ENCODE data around the gene HLA-E. TPM values are rescaled to one million over a fixed set of nuclear protein-coding genes. Genes with fewer than 3 reads are reported as not detected.
"Not testable (repeated sequence)": the region's sequence is repeated elsewhere in the genome, so short reads cannot be mapped to it uniquely, and the experiment has no call there.

The HLA-E gene
- total and polyA plus RNA-seq, 2 experiments from 2014 or later, result 15.6 to 36.0 TPM

GRCh38 chr6:30515106-30515505 is 25.8 kb downstream of the HLA-E start:
- peak overlapping the region; percentile 44 for H3K4me2 ChIP-seq
- peak overlapping the region; percentile 91 for H3K27ac ChIP-seq (ENCODE audit: low read depth)
- H3K79me2 ChIP-seq (replicated peaks; ENCODE audit: insufficient read depth), result no peaks in the 10 kb centered on the region
- DNase-seq (ENCODE audit: low spot score) (peak; percentile 72), ATAC-seq (peak; percentile 60)
- H3K27me3 ChIP-seq (ENCODE audit: insufficient read depth), result no peaks in the 10 kb centered on the region
- no peaks in the 10 kb centered on the region for H3K9me2 ChIP-seq (ENCODE audit: insufficient read depth)
- no peaks in the 10 kb centered on the region for H3F3A ChIP-seq (replicated peaks; ENCODE audit: low read depth)
- H3K4me3 ChIP-seq, result peak overlapping the region; percentile 35
- H3K4me1 ChIP-seq (ENCODE audit: insufficient read depth), result no peaks in the 10 kb centered on the region
- no peak overlapping the region for H2AFZ ChIP-seq
- Mint-ChIP-seq H3K4me3 (peak overlapping the region; percentile 80), H3K36me3 (ENCODE audit: low read depth) (peaks cover 9% of the 10 kb centered on the region; the same call in 2 of the 3 replicates), H3K4me1 (peaks cover 23% of the 10 kb centered on the region), H3K9me3 (peaks cover 18% of the 10 kb centered on the region), H3K27me3 (ENCODE audit: insufficient read depth, low read depth, poor library complexity) (peaks cover 14% of the 10 kb centered on the region), H3K27ac (peak overlapping the region; percentile 97)
- no peak for TF ChIP-seq ETS1 (IDR thresholded peaks at IDR 0.05)
- 0 out of 2 replicates have a peak, but pooled peaks have one; percentile 32 for TF ChIP-seq ZNF462 (CRISPR knock-in tag; IDR thresholded peaks at IDR 0.05)
- no peaks in the 10 kb centered on the region for H4K20me1 ChIP-seq (replicated peaks; ENCODE audit: insufficient read depth)
- H3K36me3 ChIP-seq (ENCODE audit: insufficient read depth), result no peaks in the 10 kb centered on the region

- Histone ChIP-seq H3K4me3 (peak overlapping the region; percentile 35), H4K20me1 (replicated peaks; ENCODE audit: insufficient read depth) (no peaks in the 10 kb centered on the region), H3K4me2 (peak overlapping the region; percentile 44), H2AFZ (no peak overlapping the region), H3K36me3 (ENCODE audit: insufficient read depth) (no peaks in the 10 kb centered on the region), H3K27ac (ENCODE audit: low read depth) (peak overlapping the region; percentile 91), H3K4me1 (ENCODE audit: insufficient read depth) (no peaks in the 10 kb centered on the region), H3K27me3 (ENCODE audit: insufficient read depth) (no peaks in the 10 kb centered on the region), H3K9me2 (ENCODE audit: insufficient read depth) (no peaks in the 10 kb centered on the region), H3F3A (replicated peaks; ENCODE audit: low read depth) (no peaks in the 10 kb centered on the region), H3K79me2 (replicated peaks; ENCODE audit: insufficient read depth) (no peaks in the 10 kb centered on the region)
- ATAC-seq, result peak; percentile 94
- peaks cover 15% of the 10 kb centered on the region for H3K27me3 Mint-ChIP-seq (ENCODE audit: insufficient read depth, low read depth, poor library complexity)
- TF ChIP-seq ETS1 (IDR thresholded peaks at IDR 0.05) (peak; percentile 68), POLR2AphosphoS5 (IDR thresholded peaks at IDR 0.05; ENCODE audit: low read depth) (peak; percentile 64), ZNF331 (CRISPR knock-in tag; IDR thresholded peaks at IDR 0.05; ENCODE audit: low read depth) (no peak)
- peaks cover 24% of the 10 kb centered on the region for H3K9me3 Mint-ChIP-seq
- peaks cover 9% of the 10 kb centered on the region; the same call in 2 of the 3 replicates for H3K36me3 Mint-ChIP-seq (ENCODE audit: low read depth)
- peak; percentile 97 for DNase-seq (ENCODE audit: low spot score)
- H3K4me3 Mint-ChIP-seq, result peak overlapping the region; percentile 80
- H3K27ac Mint-ChIP-seq, result peak overlapping the region; percentile 97
- H3K4me1 Mint-ChIP-seq, result peaks cover 18% of the 10 kb centered on the region
These were observed 26.8 kb downstream of the HLA-E start for GRCh38 chr6:30515944-30516753.

- not testable (repeated sequence) for DNase-seq (ENCODE audit: low spot score); H2AFZ ChIP-seq; H3K27me3 ChIP-seq (ENCODE audit: insufficient read depth); H3K79me2 ChIP-seq (replicated peaks; ENCODE audit: insufficient read depth); ATAC-seq; H3K36me3 ChIP-seq (ENCODE audit: insufficient read depth); H3K4me1 ChIP-seq (ENCODE audit: insufficient read depth); H3K36me3 Mint-ChIP-seq (ENCODE audit: low read depth); H3K9me2 ChIP-seq (ENCODE audit: insufficient read depth); H3F3A ChIP-seq (replicated peaks; ENCODE audit: low read depth); H4K20me1 ChIP-seq (replicated peaks; ENCODE audit: insufficient read depth)
- H3K4me2 ChIP-seq, result peak overlapping the region; percentile 41
- Mint-ChIP-seq H3K4me1 (peaks cover 13% of the 10 kb centered on the region), H3K4me3 (peak overlapping the region; percentile 80), H3K27me3 (ENCODE audit: insufficient read depth, low read depth, poor library complexity) (peaks cover 15% of the 10 kb centered on the region), H3K27ac (peak overlapping the region; percentile 97), H3K9me3 (peaks cover 24% of the 10 kb centered on the region)
- peak overlapping the region; percentile 35 for H3K4me3 ChIP-seq
- peak overlapping the region; percentile 86 for H3K27ac ChIP-seq (ENCODE audit: low read depth)
These were observed 27.4 kb downstream of the HLA-E start for GRCh38 chr6:30516754-30517076.
